Mesenchymal stem cell (in vitro differentiated cells and primary cell): ENCODE results near the gene RALGAPA2.
A peak's percentile ranks its signal among the peaks of the same experiment; 100 is the strongest.

ENCODE experiments used
- DNase-seq: peaks from one replicate; pipeline ENCODE4 v3.0.0-alpha.2; 2013
- H2AFZ ChIP-seq: one replicate; pipeline ENCODE4 v1.6.1; 2013; ENCODE audit warnings: low read depth, mild to moderate bottlenecking, control low read depth, inconsistent platforms, low read length, moderate library complexity
- H2AK5ac ChIP-seq: 2 replicates; pipeline ENCODE4 v1.6.1; 2013; ENCODE audit warnings: low read length, moderate library complexity, mild to moderate bottlenecking, inconsistent platforms; ENCODE audit not compliant: severe bottlenecking
- H2BK120ac ChIP-seq: one replicate; pipeline ENCODE4 v1.6.1; 2013; ENCODE audit warnings: low read depth, mild to moderate bottlenecking, inconsistent platforms, low read length, moderate library complexity
- H2BK12ac ChIP-seq, 2 experiments: one replicate each; pipeline ENCODE4 v1.6.1; 2013; ENCODE audit warnings: inconsistent platforms in 2 of 2, low read length in 2 of 2, mild to moderate bottlenecking in 2 of 2, moderate library complexity in 2 of 2, control low read depth in 1 of 2
- H2BK15ac ChIP-seq: one replicate; pipeline ENCODE4 v1.6.1; 2013; ENCODE audit warnings: mild to moderate bottlenecking, low read depth, inconsistent platforms; ENCODE audit not compliant: poor library complexity, severe bottlenecking
- H2BK5ac ChIP-seq: 2 replicates; pipeline ENCODE4 v1.6.1; 2013; ENCODE audit warnings: low read depth, mild to moderate bottlenecking, low read length, control low read depth, inconsistent platforms; ENCODE audit not compliant: poor library complexity, severe bottlenecking
- H3K14ac ChIP-seq, 2 experiments: one replicate each; pipeline ENCODE4 v1.6.1; 2013; ENCODE audit warnings: inconsistent platforms in 2 of 2, low read length in 2 of 2, control low read depth in 1 of 2, mild to moderate bottlenecking in 1 of 2, moderate library complexity in 1 of 2
- H3K18ac ChIP-seq, 2 experiments: one replicate each; pipeline ENCODE4 v1.6.1; 2013; ENCODE audit warnings: inconsistent platforms in 2 of 2, low read length in 2 of 2, control low read depth in 1 of 2, low read depth in 1 of 2, mild to moderate bottlenecking in 1 of 2
- H3K23ac ChIP-seq, 2 experiments: one replicate each; pipeline ENCODE4 v1.6.1; 2013; ENCODE audit warnings: inconsistent platforms in 2 of 2, low read length in 2 of 2, mild to moderate bottlenecking in 2 of 2, moderate library complexity in 2 of 2, control low read depth in 1 of 2
- H3K27ac ChIP-seq: 2 replicates; pipeline ENCODE4 v1.5.1; 2013; ENCODE audit warnings: mild to moderate bottlenecking, moderate library complexity, low read length, control low read depth, inconsistent platforms; ENCODE audit not compliant: poor library complexity, severe bottlenecking
- H3K27me3 ChIP-seq, 2 experiments: 2 replicates each; pipeline versions ENCODE4 v1.6.1 to v1.7.0; 2013; ENCODE audit warnings: low read length in 2 of 2, mild to moderate bottlenecking in 2 of 2, moderate library complexity in 2 of 2, control low read depth in 1 of 2, inconsistent platforms in 1 of 2; ENCODE audit not compliant: control insufficient read depth in 1 of 2, insufficient read depth in 1 of 2
- H3K36me3 ChIP-seq, 2 experiments: 2 replicates each; pipeline versions ENCODE4 v1.6.1 to v1.7.0; 2013; ENCODE audit warnings: low read length in 2 of 2, control low read depth in 1 of 2, inconsistent platforms in 1 of 2, low read depth in 1 of 2, mild to moderate bottlenecking in 1 of 2; ENCODE audit not compliant: insufficient read depth in 2 of 2, control insufficient read depth in 1 of 2
- H3K4ac ChIP-seq, 2 experiments: one replicate each; pipeline ENCODE4 v1.6.1; 2013; ENCODE audit warnings: inconsistent platforms in 2 of 2, low read length in 2 of 2, mild to moderate bottlenecking in 2 of 2, moderate library complexity in 2 of 2, control low read depth in 1 of 2, low read depth in 1 of 2
- H3K4me1 ChIP-seq: 2 replicates; pipeline ENCODE4 v1.6.1; 2013; ENCODE audit warnings: low read depth, low read length, control low read depth; ENCODE audit not compliant: control insufficient read depth, insufficient read depth
- H3K4me2 ChIP-seq: 2 replicates; pipeline ENCODE4 v1.6.1; 2013; ENCODE audit warnings: low read length, mild to moderate bottlenecking, inconsistent platforms; ENCODE audit not compliant: poor library complexity, severe bottlenecking
- H3K4me3 ChIP-seq, 2 experiments: 2 replicates each; pipeline versions ENCODE4 v1.5.1 to v1.7.0; 2013; ENCODE audit warnings: low read length in 2 of 2, mild to moderate bottlenecking in 2 of 2, control low read depth in 1 of 2, low read depth in 1 of 2; ENCODE audit not compliant: insufficient read depth in 1 of 2
- H3K79me1 ChIP-seq: replicated peaks from 2 replicates; pipeline ENCODE4 v1.6.1; 2013; ENCODE audit warnings: mild to moderate bottlenecking, control low read depth, low read length, inconsistent platforms; ENCODE audit not compliant: poor library complexity, severe bottlenecking
- H3K9ac ChIP-seq: 2 replicates; pipeline ENCODE4 v1.7.0; 2013; ENCODE audit warnings: mild to moderate bottlenecking, low read length, moderate library complexity
- H3K9me3 ChIP-seq: 2 replicates; pipeline ENCODE4 v1.7.0; 2013; ENCODE audit warnings: mild to moderate bottlenecking, low read length; ENCODE audit not compliant: control insufficient read depth
- H4K8ac ChIP-seq: one replicate; pipeline ENCODE4 v1.6.1; 2013; ENCODE audit warnings: inconsistent platforms, mild to moderate bottlenecking, low read length, moderate library complexity
- H4K91ac ChIP-seq: one replicate; pipeline ENCODE4 v1.6.1; 2013; ENCODE audit warnings: mild to moderate bottlenecking, low read length, inconsistent platforms
- WGBS: methylation state at CpG from one replicate; pipeline ENCODE4 v1.1.7; 2013; ENCODE audit warnings: mixed read lengths; 5-methylcytosine and 5-hydroxymethylcytosine counted together

RALGAPA2 gene

GRCh38 chr20:20561841-20562240, 150.6 kb downstream of the RALGAPA2 start:
- H3K79me1 ChIP-seq: no peaks in the 10 kb centered on the region
- H4K8ac ChIP-seq: no peak overlapping the region
- H2AK5ac ChIP-seq: no peak overlapping the region
- no peak overlapping the region for H3K4me3 ChIP-seq
- no peak for DNase-seq
- H2BK120ac ChIP-seq: no peak overlapping the region
- H3K9ac ChIP-seq: no peak overlapping the region
- H3K4ac ChIP-seq: no peak overlapping the region
- H2BK12ac ChIP-seq: no peak overlapping the region
- no peak overlapping the region for H3K4me2 ChIP-seq
- no peaks in the 10 kb centered on the region for H3K27me3 ChIP-seq
- no peak overlapping the region for H3K27ac ChIP-seq
- H3K18ac ChIP-seq: no peak overlapping the region
- no peaks in the 10 kb centered on the region for H3K4me1 ChIP-seq
- H2AFZ ChIP-seq: no peak overlapping the region
- no peak overlapping the region for H3K23ac ChIP-seq
- no peak overlapping the region for H3K14ac ChIP-seq
- no peaks in the 10 kb centered on the region for H3K9me3 ChIP-seq
- H4K91ac ChIP-seq: no peak overlapping the region
- no peak overlapping the region for H2BK15ac ChIP-seq
- H2BK5ac ChIP-seq: no peak overlapping the region
- peaks cover 3 to 5% of the 10 kb centered on the region in 2 experiments for H3K36me3 ChIP-seq

GRCh38 chr20:20561172-20561571, 151.3 kb downstream of the RALGAPA2 start:
- no CpG with 5 or more reads among the region's 1 CpG for WGBS

GRCh38 chr20:20557406-20557805, 155.0 kb downstream of the RALGAPA2 start:
- H3K27ac ChIP-seq: no peak overlapping the region
- no peak overlapping the region for H4K8ac ChIP-seq
- no peak overlapping the region for H2AFZ ChIP-seq
- no peak overlapping the region for H4K91ac ChIP-seq
- H3K4me2 ChIP-seq: no peak overlapping the region
- no peak overlapping the region for H2BK12ac ChIP-seq
- H3K79me1 ChIP-seq: no peaks in the 10 kb centered on the region
- no peak overlapping the region for H3K14ac ChIP-seq
- H2AK5ac ChIP-seq: no peak overlapping the region
- H2BK5ac ChIP-seq: no peak overlapping the region
- DNase-seq: no peak
- no peak overlapping the region for H3K18ac ChIP-seq
- no peaks in the 10 kb centered on the region for H3K36me3 ChIP-seq
- H3K9me3 ChIP-seq: peaks cover 4% of the 10 kb centered on the region
- no peak overlapping the region for H3K9ac ChIP-seq
- H3K4ac ChIP-seq: no peak overlapping the region
- 100% methylated on average over 3 of the region's 3 CpGs for WGBS
- H3K23ac ChIP-seq: no peak overlapping the region
- H3K4me3 ChIP-seq: no peak overlapping the region
- H3K4me1 ChIP-seq: no peaks in the 10 kb centered on the region
- no peaks in the 10 kb centered on the region for H3K27me3 ChIP-seq
- H2BK15ac ChIP-seq: no peak overlapping the region
- H2BK120ac ChIP-seq: no peak overlapping the region

More at GRCh38 chr20:20561172-20561571, 151.3 kb downstream of the RALGAPA2 start:
- Histone ChIP-seq H3K4ac (no peak overlapping the region), H3K14ac (no peak overlapping the region), H3K4me3 (no peak overlapping the region), H3K4me1 (no peaks in the 10 kb centered on the region), H2AFZ (no peak overlapping the region), H3K79me1 (no peaks in the 10 kb centered on the region), H3K27me3 (no peaks in the 10 kb centered on the region), H3K4me2 (no peak overlapping the region), H3K27ac (no peak overlapping the region), H3K9me3 (no peaks in the 10 kb centered on the region), H4K91ac (no peak overlapping the region), H3K36me3 (peaks cover 3 to 5% of the 10 kb centered on the region in 2 experiments), H2BK12ac (no peak overlapping the region), H2BK15ac (no peak overlapping the region), H2AK5ac (no peak overlapping the region), H3K23ac (no peak overlapping the region), H4K8ac (peak overlapping the region; percentile 17), H2BK120ac (no peak overlapping the region), H3K9ac (no peak overlapping the region), H2BK5ac (no peak overlapping the region), H3K18ac (no peak overlapping the region)
- DNase-seq: no peak

- Histone ChIP-seq H3K14ac (no peak overlapping the region), H2BK5ac (no peak overlapping the region), H3K27ac (no peak overlapping the region), H3K4me1 (no peaks in the 10 kb centered on the region), H3K79me1 (no peaks in the 10 kb centered on the region), H3K27me3 (no peaks in the 10 kb centered on the region), H3K9me3 (peaks cover 4% of the 10 kb centered on the region), H3K4me3 (no peak overlapping the region), H3K4ac (no peak overlapping the region), H2AK5ac (no peak overlapping the region), H4K8ac (no peak overlapping the region), H3K36me3 (no peaks in the 10 kb centered on the region), H4K91ac (no peak overlapping the region), H3K18ac (no peak overlapping the region), H2BK120ac (no peak overlapping the region), H3K4me2 (no peak overlapping the region), H2BK12ac (no peak overlapping the region), H3K9ac (no peak overlapping the region), H2BK15ac (no peak overlapping the region), H2AFZ (no peak overlapping the region), H3K23ac (no peak overlapping the region)
- 85% methylated on average over 1 of the region's 1 CpG for WGBS
- no peak for DNase-seq
Observed at GRCh38 chr20:20555838-20556237, 156.6 kb downstream of the RALGAPA2 start.
